HG03457 (cell line): ENCODE results near the gene PLXDC2.

ENCODE experiments used
- ATAC-seq: cut with Tn5 transposase; IDR thresholded peaks from one replicate; pipeline ENCODE4 v1.9.1; 2021; ENCODE audit warnings: moderate number of reproducible peaks; ENCODE audit not compliant: unreplicated experiment

PLXDC2 gene

DNA sequence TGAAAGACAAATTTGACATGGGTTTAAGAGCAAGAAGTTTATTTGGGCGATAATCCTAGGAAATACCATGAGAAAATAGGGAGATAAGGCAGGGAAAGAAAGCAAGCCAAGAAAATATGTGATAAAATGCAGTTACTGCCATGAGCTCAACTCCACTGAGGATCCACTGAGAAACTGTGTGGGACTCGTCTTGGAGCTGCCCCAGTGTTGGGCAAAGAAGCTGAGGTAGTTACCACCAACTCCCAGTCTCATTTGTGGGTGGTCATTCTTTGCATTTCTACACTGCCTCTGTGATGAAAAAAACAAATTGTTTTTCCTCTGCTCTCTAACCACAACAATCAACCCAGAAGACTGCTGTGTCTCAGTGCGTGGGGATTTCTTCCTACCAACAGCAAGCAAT is 498.2 kb downstream of the PLXDC2 start:
- no peak for ATAC-seq

DNA sequence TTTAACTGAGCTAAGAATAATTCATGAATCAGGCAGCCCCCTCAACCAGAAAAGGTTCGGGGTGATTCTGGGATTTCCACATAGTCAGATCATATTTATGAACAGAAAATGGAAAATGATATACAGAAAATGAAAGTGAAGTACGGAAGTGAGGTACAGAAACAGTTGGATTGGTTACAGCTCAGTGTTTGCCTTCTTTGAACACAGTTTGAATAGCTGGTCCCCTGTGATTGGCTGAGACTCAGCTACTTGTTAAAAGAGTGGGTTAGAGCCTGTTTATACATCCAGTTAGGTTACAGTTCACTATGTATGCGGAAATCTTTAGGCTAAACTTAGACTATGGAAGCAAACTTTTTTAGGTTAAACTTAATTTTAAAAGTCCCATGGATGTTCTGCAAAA is 511.7 kb downstream of the PLXDC2 start:
- no peak for ATAC-seq

DNA sequence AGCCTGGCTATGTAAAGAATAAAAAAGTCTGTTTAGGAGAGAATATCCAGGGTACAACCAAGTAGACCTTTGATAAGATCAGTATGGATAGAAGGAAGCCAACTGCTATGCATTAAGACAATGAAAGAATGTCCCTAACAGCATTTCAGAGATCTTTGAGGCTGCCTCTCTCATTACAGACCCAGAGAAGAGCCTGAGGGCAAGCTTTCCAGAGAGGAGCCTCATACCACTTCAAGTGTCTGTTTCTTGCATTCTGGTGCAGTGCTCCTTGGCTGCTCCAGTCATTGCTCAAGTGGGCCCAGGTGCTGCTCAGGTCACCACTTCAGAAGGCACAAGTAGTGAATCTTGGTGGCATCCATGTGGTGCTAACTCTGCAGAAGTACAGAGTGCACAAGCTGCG is 514.0 kb downstream of the PLXDC2 start:
- ATAC-seq: no peak

DNA sequence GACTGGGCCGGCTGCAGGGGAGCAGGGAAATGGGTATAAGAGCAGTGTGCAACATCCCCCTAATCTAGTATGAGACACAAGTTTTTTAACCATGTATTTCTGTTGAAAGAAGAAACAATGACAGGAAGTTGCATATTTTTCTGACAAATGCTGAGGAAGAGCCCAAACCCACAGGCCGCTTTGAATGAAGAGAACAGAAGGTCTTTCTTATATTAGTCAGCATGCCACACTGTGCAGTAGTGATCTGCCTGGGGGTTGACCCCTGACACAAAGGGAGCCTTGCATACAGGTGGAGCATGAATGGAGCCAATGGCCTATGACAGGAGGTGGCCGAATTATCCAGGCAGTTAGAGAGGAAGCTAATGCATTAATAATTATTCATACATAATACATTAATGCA is 518.3 kb downstream of the PLXDC2 start:
- no peak for ATAC-seq
